Stimulated activated CD8-positive, alpha-beta memory T cell treated with anti-CD3 and anti-CD28 coated beads, Interleukin-15, amount 100 ng/mL, for 1 hour (primary cell): ENCODE measurements around the gene HSD17B7.
"Not testable (repeated sequence)": the region's sequence is repeated elsewhere in the genome, so short reads cannot be mapped to it uniquely, and the experiment has no call there.

Experiments
- DNase-seq: peaks from one replicate; pipeline ENCODE4 v3.0.0-alpha.2; 2020; ENCODE audit warnings: low read depth

Gene HSD17B7

GRCh38 chr1:162807503-162807902, 17.0 kb downstream of the HSD17B7 start:
- DNase-seq, result not testable (repeated sequence)

- not testable (repeated sequence) for DNase-seq
Measured at GRCh38 chr1:162812357-162812756, 21.9 kb downstream of the HSD17B7 start.

GRCh38 chr1:162818136-162818535, 27.6 kb downstream of the HSD17B7 start:
- not testable (repeated sequence) for DNase-seq

DNA sequence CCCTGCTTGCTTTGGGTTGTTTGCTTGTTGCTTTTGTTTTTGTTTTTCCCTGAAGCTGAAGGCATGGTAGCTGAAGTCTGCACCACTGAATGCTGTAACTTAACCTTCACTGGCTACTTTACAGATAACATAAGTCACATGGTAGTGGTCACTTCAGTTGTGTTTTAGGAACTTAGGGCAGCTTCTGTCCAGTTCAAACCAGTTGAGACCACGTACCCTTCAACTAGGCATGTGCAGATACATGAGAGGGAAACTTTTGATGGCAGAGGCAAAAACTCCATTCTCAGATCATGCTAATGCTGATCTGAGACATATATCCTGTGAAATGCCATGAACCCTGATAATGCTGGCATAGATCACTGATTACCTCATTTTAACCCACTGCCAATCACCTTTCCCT, 28.2 kb downstream of the HSD17B7 start:
- DNase-seq, result not testable (repeated sequence)

DNA sequence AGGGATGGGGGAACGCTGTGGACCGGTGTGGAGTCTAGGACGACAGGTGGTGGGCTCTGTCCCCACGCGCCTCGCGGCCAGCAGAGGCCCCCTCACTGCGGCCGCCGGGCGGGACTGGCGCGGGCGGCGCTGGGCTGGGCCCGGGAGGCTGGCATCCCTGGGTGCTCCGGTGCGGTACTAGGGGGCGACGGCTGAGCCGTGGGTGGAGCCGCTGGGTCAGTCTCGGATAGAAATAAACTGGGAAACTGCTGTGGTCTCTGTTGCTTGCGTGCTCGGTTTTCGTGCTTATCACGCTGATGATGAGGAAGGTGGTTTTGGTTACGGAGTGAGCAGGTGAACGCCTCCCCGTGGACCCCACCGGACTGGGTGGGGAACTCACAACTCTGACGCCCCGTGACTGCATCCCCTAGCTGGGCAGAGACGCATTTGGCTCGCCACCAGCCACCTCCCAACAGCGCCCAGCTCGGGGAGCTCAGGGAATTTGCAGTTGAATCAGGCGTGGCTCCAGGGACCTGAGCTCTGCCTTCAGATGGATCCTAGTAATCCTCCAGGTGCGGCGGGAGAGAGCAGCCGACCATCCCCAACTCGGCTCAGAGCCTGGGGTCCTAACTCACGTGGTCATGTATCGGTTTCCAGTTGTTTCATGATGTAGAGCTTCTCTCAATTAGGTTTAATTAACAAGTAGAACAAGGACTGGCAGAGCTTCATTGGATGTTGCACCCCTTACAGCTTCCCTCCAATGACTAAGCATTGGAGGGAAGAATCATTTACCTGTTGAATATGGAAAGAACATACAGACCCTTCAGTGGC, 32.1 kb downstream of the HSD17B7 start:
- DNase-seq, result no peak

- no peak for DNase-seq
Measured at GRCh38 chr1:162823231-162823630, 32.7 kb downstream of the HSD17B7 start.

- DNase-seq, result no peak
Measured at GRCh38 chr1:162823771-162824525, 33.4 kb downstream of the HSD17B7 start.

- no peak for DNase-seq
Measured at GRCh38 chr1:162829268-162829667, 38.8 kb downstream of the HSD17B7 start.

- DNase-seq, result no peak
Measured at GRCh38 chr1:162832470-162832869, 42.0 kb downstream of the HSD17B7 start.

DNA sequence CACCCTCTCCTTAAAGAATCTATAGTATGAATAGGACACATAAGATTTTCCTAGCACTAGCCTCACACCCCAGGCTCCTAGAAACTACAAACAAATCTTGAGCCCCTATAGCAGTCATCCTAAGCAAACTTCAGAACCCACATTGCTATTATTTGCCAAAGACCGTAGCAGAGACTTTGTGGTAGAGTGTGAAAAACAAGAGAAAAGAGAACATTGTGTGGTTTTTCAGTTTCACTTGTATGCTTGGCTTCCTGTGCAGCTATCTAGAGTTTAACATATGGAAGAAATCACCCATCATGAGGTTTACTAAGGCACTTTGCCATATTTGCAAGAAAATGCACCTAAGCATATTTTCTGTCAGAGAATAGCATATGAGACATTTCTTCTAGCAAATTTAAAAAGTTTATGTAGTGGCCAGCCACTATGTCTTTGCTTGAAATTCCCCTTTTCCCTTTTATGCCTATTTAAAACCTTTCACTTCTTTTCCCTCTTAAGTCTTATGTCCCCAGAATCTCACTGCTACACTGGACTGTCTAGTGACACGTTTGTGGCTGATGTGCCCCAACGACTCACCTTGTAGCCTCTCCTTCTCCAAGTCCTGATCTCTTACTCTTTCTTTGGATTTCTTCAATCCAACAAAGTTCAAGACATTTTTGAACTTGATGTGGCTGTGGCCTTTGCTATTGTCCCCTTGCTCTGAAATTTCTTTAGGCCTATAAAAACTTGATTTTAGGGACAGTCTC, 44.8 kb downstream of the HSD17B7 start:
- DNase-seq, result no peak

DNA sequence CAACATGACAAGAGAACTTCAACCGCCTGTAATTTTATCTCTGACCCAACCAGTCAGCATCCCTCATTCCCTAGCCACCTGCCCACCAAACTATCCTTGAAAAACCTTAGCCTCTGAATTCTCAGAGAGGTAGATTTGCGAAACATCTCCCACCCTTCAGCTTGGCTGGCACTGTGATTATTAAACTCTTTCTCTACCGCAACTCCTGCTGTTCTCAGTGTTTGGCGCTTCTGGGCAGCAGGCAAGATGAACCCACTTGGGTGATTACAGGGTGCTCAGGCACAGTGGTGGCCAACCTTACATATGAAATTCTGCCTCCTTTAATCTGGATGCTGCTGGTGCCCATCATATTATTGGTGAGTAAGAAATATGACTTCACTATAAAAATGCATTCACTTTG, 48.4 kb downstream of the HSD17B7 start:
- no peak for DNase-seq

GRCh38 chr1:162840250-162840839, 49.8 kb downstream of the HSD17B7 start:
- no peak for DNase-seq

DNA sequence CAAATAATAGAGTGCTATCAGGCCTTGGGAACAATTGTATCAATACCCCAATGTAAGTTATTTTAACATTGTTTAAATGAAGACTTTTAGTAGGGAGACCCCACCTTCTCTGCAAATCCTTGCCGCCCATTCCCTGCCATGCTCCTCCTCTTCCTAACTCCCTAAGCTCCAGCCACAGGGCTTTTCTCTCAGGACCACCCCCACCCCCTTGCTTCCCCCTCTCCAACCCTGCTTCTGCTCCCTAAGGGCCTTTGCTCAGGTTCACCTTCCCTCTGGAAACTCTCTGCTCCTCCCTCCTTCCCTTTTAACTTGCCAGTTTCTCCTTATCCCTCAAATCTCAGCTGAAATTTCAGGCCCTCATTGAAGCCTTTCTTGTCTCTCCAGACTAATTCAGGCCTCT, 53.7 kb downstream of the HSD17B7 start:
- DNase-seq, result no peak

- no peak for DNase-seq
Measured at GRCh38 chr1:162846256-162847212, 56.0 kb downstream of the HSD17B7 start.

GRCh38 chr1:162847839-162848453, 57.4 kb downstream of the HSD17B7 start:
- DNase-seq, result peak; percentile 81

- DNase-seq, result no peak
Measured at GRCh38 chr1:162849711-162850110, 59.2 kb downstream of the HSD17B7 start.

GRCh38 chr1:162851341-162851740, 60.8 kb downstream of the HSD17B7 start:
- DNase-seq, result no peak

DNA sequence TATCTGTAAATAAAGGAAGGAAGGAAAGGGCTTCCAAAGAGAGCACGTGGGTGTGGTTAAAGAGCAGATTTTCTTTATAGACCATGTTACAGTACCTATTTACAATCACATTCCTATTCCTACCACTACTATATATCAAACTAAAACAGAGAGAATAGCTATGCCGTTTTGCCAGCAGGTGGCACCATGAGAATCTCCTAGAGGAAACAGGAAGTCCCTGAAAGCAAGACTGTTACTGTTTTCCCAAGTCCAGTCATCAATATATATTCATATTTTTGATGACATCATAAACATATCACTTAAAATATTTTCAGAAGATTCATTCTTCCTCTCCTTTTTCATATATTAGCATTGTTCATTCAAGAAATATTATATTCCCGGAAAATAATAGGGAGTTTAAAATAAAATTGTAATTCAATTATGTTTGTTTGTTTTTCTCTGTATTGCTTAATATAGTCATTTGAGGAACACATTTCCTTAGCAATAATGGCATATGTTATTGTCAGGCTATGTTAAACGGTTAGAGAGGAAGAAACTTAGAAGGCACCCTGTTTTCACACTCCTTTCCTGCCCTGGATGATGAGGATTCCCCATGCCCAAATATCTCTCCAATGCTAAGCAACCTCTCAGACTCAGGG, 63.9 kb downstream of the HSD17B7 start:
- peak; percentile 7 for DNase-seq

GRCh38 chr1:162855461-162856150, 65.1 kb downstream of the HSD17B7 start:
- no peak for DNase-seq
